Spleen (tissue), 11 donors: ENCODE measurements around the gene SLC2A6. TPM values are rescaled to one million over a fixed set of nuclear protein-coding genes. Genes with fewer than 3 reads are reported as not detected.

Source experiments
- DNase-seq: peaks from one replicate; pipeline ENCODE4 v3.0.0-alpha.2; 2020
- H3K27ac ChIP-seq, 8 donors: fragments of 200-600 bp; sonication (generic) in 7 of 8; 1 replicate in 4 of 8; 2 replicates in 4 of 8; pipeline versions ENCODE4 v1.5.0 to v1.8.0; 2016 to 2021; ENCODE audit warnings: inconsistent platforms in 4 of 8, mild to moderate bottlenecking in 4 of 8, moderate library complexity in 1 of 8
- H3K27me3 ChIP-seq, 7 donors: fragments of 200-600 bp; sonication (generic) in 6 of 7; replicated peaks in 1 of 7; 1 replicate in 4 of 7; 2 replicates in 3 of 7; pipeline versions ENCODE4 v1.5.0 to v1.8.0; 2016 to 2021; ENCODE audit warnings: inconsistent platforms in 3 of 7, mild to moderate bottlenecking in 1 of 7
- H3K36me3 ChIP-seq, 6 donors: fragments of 200-600 bp; sonication (generic) in 5 of 6; 1 replicate in 4 of 6; 2 replicates in 2 of 6; pipeline versions ENCODE4 v1.5.0 to v1.8.0; 2016 to 2021; ENCODE audit warnings: inconsistent platforms in 2 of 6
- H3K4me1 ChIP-seq, 6 donors: fragments of 200-600 bp; sonication (generic) in 5 of 6; 1 replicate in 3 of 6; 2 replicates in 3 of 6; pipeline versions ENCODE4 v1.5.0 to v1.8.0; 2016 to 2021; ENCODE audit warnings: inconsistent platforms in 3 of 6
- H3K4me3 ChIP-seq, 8 donors: fragments of 200-600 bp; sonication (generic) in 7 of 8; 1 replicate in 4 of 8; 2 replicates in 4 of 8; pipeline versions ENCODE4 v1.5.0 to v1.8.0; 2016 to 2021; ENCODE audit warnings: inconsistent platforms in 4 of 8, mild to moderate bottlenecking in 4 of 8, moderate library complexity in 2 of 8
- H3K9me3 ChIP-seq, 8 donors: fragments of 200-600 bp; sonication (generic) in 7 of 8; 1 replicate in 4 of 8; 2 replicates in 4 of 8; pipeline versions ENCODE4 v1.5.0 to v1.8.0; 2016 to 2021; ENCODE audit warnings: inconsistent platforms in 4 of 8
- CTCF ChIP-seq, 11 experiments: fragments of 200-600 bp in 7 of 11; fragments of 450-650 bp in 4 of 11; sonication (generic) in 4 of 11; IDR thresholded peaks in 8 of 11; conservative IDR thresholded peaks in 3 of 11; 1 replicate in 7 of 11; 2 replicates in 4 of 11; pipeline versions ENCODE4 v1.4.0 to v1.8.0; 2016 to 2021; ENCODE audit warnings: antibody characterized with exemption in 11 of 11, inconsistent platforms in 4 of 11, mild to moderate bottlenecking in 1 of 11
- POLR2A ChIP-seq, 3 donors: fragments of 450-650 bp; IDR thresholded peaks; one replicate each; pipeline ENCODE4 v1.5.1; 2017; ENCODE audit warnings: antibody characterized with exemption in 3 of 3, mild to moderate bottlenecking in 1 of 3
- POLR2AphosphoS5 ChIP-seq, 3 donors: sonication (generic); formaldehyde crosslinking; IDR thresholded peaks; one replicate each; pipeline ENCODE4 v1.5.1; 2017; ENCODE audit warnings: antibody characterized with exemption in 3 of 3
- WGBS, 5 donors: extraction: QIAGEN DNeasy Blood & Tissue Kit in 3 of 5; methylation state at CpG; one replicate each; pipeline versions ENCODE4 v1.1.5 to v1.1.7; 2013 to 2018; 5-methylcytosine and 5-hydroxymethylcytosine counted together
- intact Hi-C: fragments of 100-400 bp; cut with DNase I; formaldehyde crosslinking; loops from one replicate; pipeline ENCODE4 v1.15.0; 2023; ENCODE audit warnings: low total_unique reads
- polyA plus RNA-seq, 3 donors: library from polyadenylated mRNA; stranded (reverse); fragments of 200-250 nt; gene quantifications; one replicate each; pipeline ENCODE4 v1.2.1, GENCODE V29; 2013
- total RNA-seq, 7 donors: library from RNA; depleted of rRNA in 3 of 7; stranded (reverse); fragments of >200 nt in 3 of 7; fragmentation: NEBNext Ultra II Directional in 4 of 7; extraction: Animal tissue kit (Norgen Biotek cat#: 25700) in 4 of 7; gene quantifications; one replicate each; pipeline versions ENCODE4 v1.1.0 to v1.2.1, GENCODE V29; 2016 to 2021
- donor health status: healthy with polysubstance abuse.
- donor health status: DM: no; HTN: no; CAD: no; lungs with moderate emphysema.
- donor health status: DM: no; HTN: no; CAD: no.
- donor health status: Bipolar disorder and iron deficiency.
- donor health status: healthy.
- donor health status: DM: no; HTN: no; CAD: no.
- donor health status: DM: yes; HTN: yes; CAD: no.

SLC2A6 gene
- total and polyA plus RNA-seq, 10 donors = 15.4 to 35.0 (median 21.9) TPM

- no peak for DNase-seq
- TF ChIP-seq POLR2AphosphoS5 (IDR thresholded peaks at IDR 0.05) (peak; percentile 57 to 74 (median 73)), CTCF (IDR thresholded peaks at IDR 0.05 in 8 of 11, conservative IDR thresholded peaks at IDR 0.05 in 3 of 11) (no peak)
Measured at GRCh38 chr9:133506653-133507038, 27.7 kb upstream of the SLC2A6 start.

GRCh38 chr9:133505901-133506652 is 27.2 kb upstream of the SLC2A6 start:
- TF ChIP-seq CTCF (IDR thresholded peaks at IDR 0.05 in 8 of 11, conservative IDR thresholded peaks at IDR 0.05 in 3 of 11) = no peak
- TF ChIP-seq POLR2AphosphoS5 (IDR thresholded peaks at IDR 0.05) = no peak
- no peak for TF ChIP-seq POLR2A (IDR thresholded peaks at IDR 0.05)
- H3K4me3 ChIP-seq = no peak overlapping the region
- intact Hi-C loops = no loop called here
- H3K36me3 ChIP-seq = no peaks in the 10 kb centered on the region
- WGBS, 5 donors = 69 to 88% (median 79%) methylated on average over 8 to 23 of the region's 23 CpGs
- H3K4me1 ChIP-seq = peaks cover 8 to 41% (median 28%) of the 10 kb centered on the region in 6 donors
- peaks cover 3 to 25% (median 21%) of the 10 kb centered on the region in 8 donors for H3K9me3 ChIP-seq
- peak overlapping the region in 5 of 8 donors; percentile 45 to 73 (median 65) for H3K27ac ChIP-seq
- H3K27me3 ChIP-seq = peaks cover 0 to 38% (median 0%) of the 10 kb centered on the region in 7 donors
- DNase-seq = no peak

More at GRCh38 chr9:133506653-133507038, 27.7 kb upstream of the SLC2A6 start:
- intact Hi-C loops = no loop called here
- Histone ChIP-seq H3K27me3 (peaks cover 0 to 38% (median 0%) of the 10 kb centered on the region in 7 donors), H3K9me3 (peaks cover 3 to 19% (median 15%) of the 10 kb centered on the region in 8 donors), H3K27ac (peak overlapping the region in 6 of 8 donors; percentile 4 to 73 (median 60)), H3K36me3 (no peaks in the 10 kb centered on the region), H3K4me1 (peaks cover 8 to 42% (median 28%) of the 10 kb centered on the region in 6 donors), H3K4me3 (no peak overlapping the region)
- WGBS, 5 donors = 38 to 75% (median 65%) methylated on average over 10 to 18 of the region's 18 CpGs

- Histone ChIP-seq H3K36me3 (no peaks in the 10 kb centered on the region), H3K9me3 (peaks cover 3 to 26% (median 22%) of the 10 kb centered on the region in 8 donors), H3K27me3 (peaks cover 0 to 30% (median 0%) of the 10 kb centered on the region in 7 donors), H3K4me3 (no peak overlapping the region), H3K27ac (peak overlapping the region in 3 of 8 donors; percentile 65 to 73 (median 72)), H3K4me1 (peaks cover 8 to 34% (median 26%) of the 10 kb centered on the region in 6 donors)
- no peak for DNase-seq
- WGBS, 5 donors = 84 to 98% (median 91%) methylated on average over 11 to 13 of the region's 13 CpGs
- intact Hi-C loops = no loop called here
- TF ChIP-seq CTCF (IDR thresholded peaks at IDR 0.05 in 8 of 11, conservative IDR thresholded peaks at IDR 0.05 in 3 of 11) = no peak
- no peak for TF ChIP-seq POLR2A (IDR thresholded peaks at IDR 0.05)
- TF ChIP-seq POLR2AphosphoS5 (IDR thresholded peaks at IDR 0.05) = no peak
Measured at GRCh38 chr9:133505186-133505830, 26.4 kb upstream of the SLC2A6 start.

- Histone ChIP-seq H3K4me3 (no peak overlapping the region), H3K27ac (no peak overlapping the region), H3K27me3 (peaks cover 0 to 5% (median 0%) of the 10 kb centered on the region in 7 donors), H3K36me3 (no peaks in the 10 kb centered on the region), H3K9me3 (peaks cover 3 to 26% (median 22%) of the 10 kb centered on the region in 8 donors), H3K4me1 (peaks cover 4 to 21% (median 12%) of the 10 kb centered on the region in 6 donors)
- 93 to 100% (median 93%) methylated on average over 1 of the region's 1 CpG for WGBS, 5 donors
- no peak for TF ChIP-seq CTCF (IDR thresholded peaks at IDR 0.05 in 8 of 11, conservative IDR thresholded peaks at IDR 0.05 in 3 of 11)
- no peak for TF ChIP-seq POLR2A (IDR thresholded peaks at IDR 0.05)
- TF ChIP-seq POLR2AphosphoS5 (IDR thresholded peaks at IDR 0.05) = no peak
- no peak for DNase-seq
- intact Hi-C loops = no loop called here
Measured at GRCh38 chr9:133502112-133502511, 23.2 kb upstream of the SLC2A6 start.
